Measurements from ENCODE around the gene DONSON.
A peak's percentile ranks its signal among the peaks of the same experiment; 100 is the strongest.
"Not testable (repeated sequence)": the region's sequence is repeated elsewhere in the genome, so short reads cannot be mapped to it uniquely, and the experiment has no call there.

The DONSON gene, protein sequence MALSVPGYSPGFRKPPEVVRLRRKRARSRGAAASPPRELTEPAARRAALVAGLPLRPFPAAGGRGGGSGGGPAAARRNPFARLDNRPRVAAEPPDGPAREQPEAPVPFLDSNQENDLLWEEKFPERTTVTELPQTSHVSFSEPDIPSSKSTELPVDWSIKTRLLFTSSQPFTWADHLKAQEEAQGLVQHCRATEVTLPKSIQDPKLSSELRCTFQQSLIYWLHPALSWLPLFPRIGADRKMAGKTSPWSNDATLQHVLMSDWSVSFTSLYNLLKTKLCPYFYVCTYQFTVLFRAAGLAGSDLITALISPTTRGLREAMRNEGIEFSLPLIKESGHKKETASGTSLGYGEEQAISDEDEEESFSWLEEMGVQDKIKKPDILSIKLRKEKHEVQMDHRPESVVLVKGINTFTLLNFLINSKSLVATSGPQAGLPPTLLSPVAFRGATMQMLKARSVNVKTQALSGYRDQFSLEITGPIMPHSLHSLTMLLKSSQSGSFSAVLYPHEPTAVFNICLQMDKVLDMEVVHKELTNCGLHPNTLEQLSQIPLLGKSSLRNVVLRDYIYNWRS

DNA sequence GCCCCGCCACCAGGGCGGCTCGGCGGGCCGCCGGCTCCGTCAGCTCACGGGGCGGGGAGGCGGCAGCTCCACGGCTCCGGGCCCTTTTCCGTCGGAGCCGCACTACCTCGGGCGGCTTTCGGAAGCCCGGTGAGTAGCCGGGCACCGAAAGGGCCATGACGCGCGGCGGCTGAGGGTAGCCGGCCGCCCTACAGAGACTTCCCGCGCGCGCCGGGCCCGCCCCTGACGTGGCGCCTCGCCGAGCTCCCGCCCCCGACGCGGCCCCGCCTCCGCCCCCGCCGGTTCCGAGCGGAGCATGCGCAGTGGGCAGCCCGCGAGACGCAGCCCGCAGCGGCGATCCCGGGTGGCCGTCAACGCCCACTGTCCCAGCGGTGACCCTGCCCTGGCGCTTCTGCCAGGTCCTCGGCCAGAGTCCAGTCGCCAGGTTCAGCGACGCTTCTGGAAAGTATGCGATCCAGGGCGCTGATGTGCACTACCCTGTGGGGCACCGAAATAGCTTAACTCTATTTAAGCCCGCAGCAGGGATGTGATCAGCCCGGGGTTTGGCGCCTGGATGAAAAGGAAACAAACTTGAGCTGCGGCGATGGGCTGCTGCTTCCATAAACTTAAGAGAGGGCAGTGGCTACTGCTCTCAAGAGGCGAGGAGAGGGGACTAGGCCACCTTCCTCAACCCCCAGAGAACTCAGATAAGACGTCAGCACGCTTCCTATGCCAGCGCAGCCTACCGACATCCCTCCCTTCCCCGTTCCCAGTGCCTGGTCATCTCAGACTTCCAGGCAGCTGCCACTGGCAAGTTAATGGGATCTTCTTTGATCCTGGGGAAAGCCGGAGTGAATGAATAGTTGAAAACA lies at the start of gene DONSON:
TSS of gene DONSON (minus strand) at position 200 of the 851 bp plus-strand sequence. CDS start at position 157, 43 bp downstream.
- H3K36me3 Mint-ChIP-seq, result no peaks in the 10 kb centered on the region
- H3K4me1 Mint-ChIP-seq, result peaks cover 21% of the 10 kb centered on the region
- peak within 1 kb of the TSS; percentile 81 for H3K27ac Mint-ChIP-seq
- H3K27me3 Mint-ChIP-seq, result no peaks in the 10 kb centered on the region
- H3K4me3 Mint-ChIP-seq, result peak within 1 kb of the TSS; percentile 93
- H3K9me3 Mint-ChIP-seq, result no peaks in the 10 kb centered on the region

DNA sequence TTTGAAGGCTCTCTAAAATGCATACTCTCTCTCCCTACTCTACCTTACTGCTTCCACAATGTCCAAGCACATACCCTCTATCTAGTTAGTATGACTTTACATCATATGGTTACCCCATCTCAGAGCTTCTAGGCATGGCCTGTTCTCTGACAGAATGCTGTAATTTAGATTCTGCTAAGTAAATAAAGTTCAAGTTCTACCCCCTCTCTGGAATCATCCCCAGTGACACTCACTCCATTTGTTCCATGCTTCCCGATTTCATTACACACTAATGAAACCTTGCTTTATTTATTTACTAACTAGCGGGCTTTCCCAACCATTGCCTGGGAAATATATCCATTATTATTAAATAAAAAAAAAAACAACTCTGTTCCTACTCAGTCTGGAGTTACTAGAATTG lies 45.8 kb upstream of the DONSON start:
- Mint-ChIP-seq H3K9me3 (no peaks in the 10 kb centered on the region), H3K4me3 (no peak overlapping the region), H3K36me3 (peaks cover 10% of the 10 kb centered on the region), H3K4me1 (peaks cover 42% of the 10 kb centered on the region), H3K27ac (no peak overlapping the region), H3K27me3 (no peaks in the 10 kb centered on the region)

DNA sequence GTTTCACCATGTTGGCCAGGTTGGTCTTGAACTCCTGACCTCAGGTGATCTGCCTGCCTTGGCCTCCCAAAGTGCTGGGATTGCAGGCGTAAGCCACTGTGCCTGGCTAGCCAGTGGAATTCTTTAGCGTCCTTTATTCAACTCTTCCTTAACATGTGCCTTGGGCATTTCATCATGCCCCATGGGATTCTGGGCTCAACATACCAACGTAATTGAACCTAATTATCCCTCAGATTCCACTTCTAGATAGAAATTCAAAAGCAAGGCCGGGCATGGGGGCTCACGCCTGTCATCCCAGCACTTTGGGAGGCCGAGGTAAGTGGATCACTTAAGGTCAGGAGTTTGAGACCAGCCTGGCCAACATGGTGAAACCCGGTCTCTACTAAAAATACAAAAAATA lies 37.7 kb upstream of the DONSON start:
- not testable (repeated sequence) for H3K27ac Mint-ChIP-seq, H3K4me3 Mint-ChIP-seq, H3K27me3 Mint-ChIP-seq, H3K9me3 Mint-ChIP-seq
- Mint-ChIP-seq H3K4me1 (peaks cover 15% of the 10 kb centered on the region), H3K36me3 (peaks cover 13% of the 10 kb centered on the region)

GRCh38 chr21:33622253-33622652 lies 33.8 kb upstream of the DONSON start:
- Mint-ChIP-seq H3K4me1 (peaks cover 3% of the 10 kb centered on the region), H3K27me3 (no peaks in the 10 kb centered on the region), H3K36me3 (peaks cover 13% of the 10 kb centered on the region), H3K9me3 (no peaks in the 10 kb centered on the region), H3K27ac (no peak overlapping the region), H3K4me3 (no peak overlapping the region)

DNA sequence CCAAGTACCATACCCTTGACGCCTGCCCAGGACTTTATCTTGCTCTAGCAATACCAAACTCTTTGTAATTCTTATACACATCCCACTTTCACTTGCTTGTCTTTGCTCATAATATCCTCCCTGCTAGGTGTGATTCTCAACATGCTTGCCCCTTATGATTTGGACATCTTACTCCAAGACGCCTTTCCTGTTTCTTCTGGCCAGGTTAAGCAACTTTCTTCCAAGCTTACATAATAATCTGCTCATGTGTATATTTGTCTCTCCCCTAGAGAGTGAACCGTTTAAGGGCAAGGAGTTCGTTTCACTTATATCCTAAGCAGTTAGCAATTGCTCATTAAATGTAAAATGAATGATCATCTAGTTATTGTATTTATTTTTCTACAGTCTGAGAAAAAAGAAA lies 31.2 kb upstream of the DONSON start:
- Mint-ChIP-seq H3K9me3 (no peaks in the 10 kb centered on the region), H3K4me1 (no peaks in the 10 kb centered on the region), H3K27me3 (no peaks in the 10 kb centered on the region), H3K36me3 (peaks cover 11% of the 10 kb centered on the region), H3K27ac (no peak overlapping the region), H3K4me3 (no peak overlapping the region)

DNA sequence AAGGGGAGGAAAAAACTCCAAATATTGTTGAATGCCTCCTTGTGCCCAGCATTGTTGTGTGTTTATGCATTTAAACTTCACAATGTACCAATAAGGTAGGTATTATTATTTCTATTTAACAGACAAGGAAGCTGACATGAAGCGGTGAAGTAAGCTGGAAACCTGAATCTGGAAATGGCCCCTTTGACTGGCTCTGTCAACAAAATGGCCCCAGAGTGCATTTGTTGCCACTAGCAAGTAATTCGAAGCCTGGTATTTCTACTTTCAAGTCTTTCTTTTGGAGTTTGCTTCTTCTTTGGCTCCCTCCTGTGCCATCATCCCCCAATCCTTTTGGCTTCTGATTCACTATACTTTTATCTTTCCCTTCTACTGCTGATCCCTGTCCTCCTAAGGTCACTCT lies 29.9 kb upstream of the DONSON start:
- peaks cover 9% of the 10 kb centered on the region for H3K36me3 Mint-ChIP-seq

GRCh38 chr21:33617565-33617964 lies 29.1 kb upstream of the DONSON start:
- not testable (repeated sequence) for H3K9me3 Mint-ChIP-seq, H3K4me3 Mint-ChIP-seq, H3K36me3 Mint-ChIP-seq, H3K27ac Mint-ChIP-seq, H3K27me3 Mint-ChIP-seq, H3K4me1 Mint-ChIP-seq

More for the DNA sequence above, 29.9 kb upstream of the DONSON start:
- Mint-ChIP-seq H3K9me3 (no peaks in the 10 kb centered on the region), H3K27ac (peak overlapping the region; percentile 14), H3K4me3 (no peak overlapping the region), H3K4me1 (no peaks in the 10 kb centered on the region), H3K27me3 (no peaks in the 10 kb centered on the region)

DNA sequence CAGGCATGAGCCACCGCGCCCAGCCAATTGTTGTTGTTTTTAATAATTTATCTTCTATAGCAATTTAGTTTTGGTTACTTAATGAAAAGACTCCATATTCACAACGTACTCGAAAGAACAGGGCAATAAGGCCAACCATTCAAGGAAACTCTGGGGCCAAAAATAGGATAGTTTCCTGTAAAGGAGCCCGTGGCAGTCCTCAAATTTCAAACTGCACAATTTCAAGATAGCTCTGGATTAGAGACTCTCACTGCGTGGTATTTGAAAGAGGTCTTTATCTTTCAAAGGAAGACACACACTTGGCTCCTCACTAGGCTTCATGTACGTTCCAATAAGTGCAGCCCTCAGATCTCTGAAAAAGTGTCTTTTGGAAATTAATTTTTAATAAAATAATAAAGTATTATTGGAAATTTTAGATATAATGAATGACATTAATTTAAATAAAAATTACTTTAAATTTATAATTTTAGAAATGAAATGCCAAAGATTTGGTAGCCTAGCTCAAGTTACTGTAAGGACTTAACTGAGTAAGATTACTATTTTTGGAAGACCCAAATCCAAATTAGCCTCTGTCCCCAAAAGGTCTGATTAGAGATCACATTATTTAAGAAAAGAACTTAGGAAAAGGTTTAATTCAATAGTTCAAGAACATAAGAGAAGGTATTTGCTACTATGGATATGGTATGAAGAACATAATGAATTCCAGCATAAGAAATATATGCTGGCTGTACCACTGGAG lies 22.7 kb upstream of the DONSON start:
- Mint-ChIP-seq H3K4me1 (no peaks in the 10 kb centered on the region), H3K4me3 (no peak overlapping the region), H3K27me3 (no peaks in the 10 kb centered on the region), H3K36me3 (peaks cover 1% of the 10 kb centered on the region), H3K27ac (no peak overlapping the region), H3K9me3 (no peaks in the 10 kb centered on the region)

DNA sequence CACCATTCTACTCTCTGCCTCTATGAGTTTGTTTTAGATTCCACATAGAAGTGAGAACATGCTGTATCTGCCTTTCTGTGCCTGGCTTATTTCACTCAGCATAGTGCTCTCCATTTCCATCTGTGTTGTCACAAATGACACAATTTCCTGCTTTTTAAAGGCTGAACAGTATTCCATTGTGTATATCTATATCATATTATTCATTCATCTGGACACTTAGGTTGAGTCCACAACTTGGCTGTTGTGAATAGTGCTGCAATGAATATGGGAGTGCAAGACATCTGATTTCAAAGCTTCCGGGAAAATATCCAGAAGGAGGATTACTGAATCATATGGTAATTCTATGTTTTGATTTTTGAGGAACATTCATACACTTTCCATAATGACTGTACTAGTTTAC lies 20.1 kb upstream of the DONSON start:
- Mint-ChIP-seq H3K9me3 (no peaks in the 10 kb centered on the region), H3K4me1 (peaks cover 5% of the 10 kb centered on the region), H3K36me3 (peaks cover 1% of the 10 kb centered on the region), H3K27ac (no peak overlapping the region), H3K27me3 (no peaks in the 10 kb centered on the region), H3K4me3 (no peak overlapping the region)

DNA sequence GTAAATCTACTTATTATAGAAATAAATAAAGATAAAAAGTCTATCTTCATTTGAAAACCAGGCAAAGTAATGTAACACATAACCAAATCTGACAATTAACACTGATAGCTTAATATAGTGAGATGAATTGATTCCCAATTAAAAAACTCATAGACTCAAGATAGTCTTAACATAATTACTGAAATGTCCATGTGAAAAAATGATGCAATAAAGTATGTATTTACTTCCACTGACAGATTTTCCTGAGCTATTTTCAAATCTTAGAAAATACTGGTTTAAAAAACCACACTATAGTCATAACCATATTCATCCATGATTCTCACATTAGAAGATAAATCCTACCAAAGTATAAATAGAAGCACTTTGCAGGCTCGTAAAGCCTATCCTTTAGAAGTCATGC lies 9.6 kb upstream of the DONSON start:
- Mint-ChIP-seq H3K4me3 (no peak overlapping the region), H3K4me1 (no peaks in the 10 kb centered on the region), H3K9me3 (no peaks in the 10 kb centered on the region), H3K27me3 (no peaks in the 10 kb centered on the region), H3K36me3 (peaks cover 8% of the 10 kb centered on the region), H3K27ac (no peak overlapping the region)

GRCh38 chr21:33587792-33588484 lies 546 bp downstream of the DONSON start:
- Mint-ChIP-seq H3K27ac (peak overlapping the region; percentile 65), H3K27me3 (no peaks in the 10 kb centered on the region), H3K9me3 (no peaks in the 10 kb centered on the region), H3K4me3 (peak overlapping the region; percentile 89), H3K4me1 (peaks cover 21% of the 10 kb centered on the region), H3K36me3 (no peaks in the 10 kb centered on the region)

- Mint-ChIP-seq H3K36me3 (no peaks in the 10 kb centered on the region), H3K4me1 (peaks cover 21% of the 10 kb centered on the region), H3K9me3 (no peaks in the 10 kb centered on the region), H3K4me3 (peak overlapping the region; percentile 60), H3K27me3 (no peaks in the 10 kb centered on the region), H3K27ac (no peak overlapping the region)
These were observed 1.6 kb downstream of the DONSON start for GRCh38 chr21:33586927-33587326.

GRCh38 chr21:33584455-33584854 lies 4.0 kb downstream of the DONSON start:
- no peaks in the 10 kb centered on the region for H3K27me3 Mint-ChIP-seq
- no peak overlapping the region for H3K27ac Mint-ChIP-seq
- H3K4me3 Mint-ChIP-seq, result no peak overlapping the region
- peaks cover under 1% of the 10 kb centered on the region for H3K36me3 Mint-ChIP-seq
- H3K4me1 Mint-ChIP-seq, result peaks cover 19% of the 10 kb centered on the region
- H3K9me3 Mint-ChIP-seq, result no peaks in the 10 kb centered on the region

DNA sequence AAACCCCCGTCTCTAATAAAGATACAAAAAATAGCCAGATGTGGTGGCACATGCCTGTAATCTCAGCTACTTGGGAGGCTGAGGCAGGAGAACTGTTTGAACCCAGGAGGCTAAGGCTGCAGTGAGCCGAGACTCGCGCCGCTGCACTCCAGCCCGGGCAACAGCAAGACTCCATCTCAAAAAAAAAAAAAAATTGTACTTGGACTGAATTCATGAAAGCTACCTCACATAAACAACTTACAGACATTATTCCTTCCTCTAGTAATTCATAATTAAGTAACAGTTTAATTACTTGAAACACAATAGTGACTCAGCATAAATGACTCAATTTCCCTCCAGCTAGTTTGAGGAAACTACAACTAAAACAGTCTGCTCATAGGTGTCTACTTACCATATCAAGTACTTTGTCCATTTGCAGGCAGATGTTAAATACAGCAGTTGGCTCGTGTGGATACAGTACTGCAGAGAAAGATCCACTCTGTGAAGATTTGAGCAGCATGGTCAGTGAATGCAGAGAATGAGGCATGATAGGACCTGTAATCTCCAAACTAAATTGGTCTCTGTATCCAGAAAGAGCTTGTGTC lies 9.4 kb downstream of the DONSON start:
- no peaks in the 10 kb centered on the region for H3K9me3 Mint-ChIP-seq
- H3K36me3 Mint-ChIP-seq, result peaks cover 5% of the 10 kb centered on the region
- H3K27ac Mint-ChIP-seq, result peak overlapping the region; percentile 72
- no peaks in the 10 kb centered on the region for H3K27me3 Mint-ChIP-seq
- H3K4me1 Mint-ChIP-seq, result peaks cover 7% of the 10 kb centered on the region
- no peak overlapping the region for H3K4me3 Mint-ChIP-seq
